GM20431 (cell line): ENCODE results near the gene GGTA1.

Source experiments
- in situ Hi-C: fragments of 300-500 bp; cut with MseI, MboI; formaldehyde crosslinking; loops from one replicate; pipeline ENCODE4 v1.15.0; 2020; ENCODE audit warnings: low sequenced_read_pairs; ENCODE audit not compliant: unreplicated experiment

Gene GGTA1

DNA sequence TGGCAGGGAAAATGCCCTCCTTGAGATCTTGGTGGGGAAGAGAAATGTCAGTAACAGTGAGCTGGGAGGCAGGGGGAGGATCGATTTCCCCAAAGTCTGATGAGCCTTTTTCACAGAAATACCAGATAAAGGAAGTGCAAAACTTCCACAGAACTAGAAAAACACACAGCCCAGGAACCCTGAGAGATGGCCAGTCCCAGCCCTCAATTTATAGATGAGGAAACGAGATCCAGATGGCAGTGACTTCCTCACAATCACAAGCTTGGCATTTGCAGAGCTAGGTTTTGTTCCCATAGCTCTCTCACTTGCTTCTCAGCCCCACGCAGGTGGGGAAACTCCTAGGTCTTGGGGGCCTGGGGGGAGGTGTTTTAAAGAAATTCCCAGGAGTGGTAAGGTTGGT, 3.8 kb upstream of the GGTA1 start:
- in situ Hi-C loops, result no loop called here

DNA sequence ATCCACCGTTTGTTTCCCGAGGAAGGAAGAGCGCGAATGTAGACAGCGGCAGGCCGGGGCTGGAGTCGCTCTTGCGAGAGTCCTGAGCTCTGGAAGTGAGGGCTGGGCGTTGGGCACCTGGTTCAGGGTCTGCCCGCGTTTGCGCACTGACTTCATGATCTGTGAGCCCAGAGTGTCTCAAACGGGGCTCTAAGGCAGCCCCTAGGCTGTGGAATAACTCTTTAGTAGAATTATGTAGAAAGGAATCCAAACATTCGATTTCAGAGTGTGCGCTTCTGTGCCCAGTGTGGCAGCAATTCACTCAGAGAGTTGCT, 478 bp upstream of the GGTA1 start:
- in situ Hi-C loops, result no loop called here

DNA sequence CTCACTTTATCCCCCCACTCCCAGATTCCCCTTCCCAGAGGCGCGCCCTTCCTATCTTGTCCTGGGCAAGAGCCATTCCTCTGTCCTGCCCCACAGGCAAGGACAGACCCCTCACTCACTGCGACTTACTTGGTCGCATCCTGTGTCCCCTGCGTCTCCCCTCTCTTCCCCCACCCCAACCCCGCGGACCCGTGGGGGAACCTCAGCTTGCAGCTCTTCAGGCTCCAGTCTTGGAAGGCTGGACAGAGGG, 542 bp downstream of the GGTA1 start:
- in situ Hi-C loops, result no loop called here

DNA sequence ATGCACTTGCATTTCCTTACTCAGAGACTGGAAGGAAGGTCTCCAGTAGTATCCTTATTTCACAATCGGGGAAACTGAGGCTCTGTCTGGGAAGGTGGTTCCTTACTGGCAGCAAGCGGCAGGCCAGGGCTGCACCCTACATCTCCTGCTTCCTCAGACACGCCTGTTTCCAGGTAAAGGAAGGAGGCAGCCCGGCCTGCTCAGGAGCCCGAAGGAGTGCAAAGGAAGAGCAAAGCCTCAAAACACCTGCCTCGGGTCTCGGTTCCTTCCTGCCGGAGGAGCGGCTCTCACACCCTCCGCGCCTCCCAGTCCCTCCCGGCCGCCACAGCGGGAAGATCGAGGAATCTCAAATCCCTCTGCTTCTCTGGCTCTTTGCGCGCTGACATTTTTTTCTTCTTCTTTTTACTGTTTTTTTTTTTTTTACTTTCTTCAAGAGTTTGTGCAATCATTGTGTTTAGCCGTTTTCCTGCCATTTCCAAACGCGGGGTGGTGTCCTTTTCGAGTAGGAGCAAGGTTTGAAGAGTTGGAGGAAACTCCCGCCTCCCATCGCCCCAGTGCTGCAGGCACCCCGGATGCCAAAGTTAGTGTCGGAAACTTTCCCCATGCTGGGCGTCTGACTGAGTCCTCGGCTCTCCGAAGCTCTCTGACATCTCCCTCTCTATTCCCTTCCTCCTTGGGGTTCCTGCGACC, 1.0 kb downstream of the GGTA1 start:
- in situ Hi-C loops, result no loop called here

DNA sequence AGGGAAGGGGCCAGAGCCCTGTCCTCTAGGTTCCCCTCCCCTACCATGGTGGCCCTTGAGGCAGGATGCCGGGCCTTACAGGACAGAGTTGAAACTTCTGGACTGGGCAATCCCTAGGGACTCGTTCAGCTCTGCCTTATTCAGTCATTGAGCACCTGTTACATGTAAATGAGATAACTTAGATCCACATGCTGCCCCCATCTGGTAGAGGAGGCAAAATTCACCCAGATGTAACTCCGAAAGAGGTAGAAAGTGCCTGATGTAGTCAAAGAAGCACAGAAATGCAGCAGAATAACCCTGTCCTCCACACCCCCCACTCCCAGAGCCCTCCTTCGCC, 1.5 kb downstream of the GGTA1 start:
- in situ Hi-C loops, result no loop called here

DNA sequence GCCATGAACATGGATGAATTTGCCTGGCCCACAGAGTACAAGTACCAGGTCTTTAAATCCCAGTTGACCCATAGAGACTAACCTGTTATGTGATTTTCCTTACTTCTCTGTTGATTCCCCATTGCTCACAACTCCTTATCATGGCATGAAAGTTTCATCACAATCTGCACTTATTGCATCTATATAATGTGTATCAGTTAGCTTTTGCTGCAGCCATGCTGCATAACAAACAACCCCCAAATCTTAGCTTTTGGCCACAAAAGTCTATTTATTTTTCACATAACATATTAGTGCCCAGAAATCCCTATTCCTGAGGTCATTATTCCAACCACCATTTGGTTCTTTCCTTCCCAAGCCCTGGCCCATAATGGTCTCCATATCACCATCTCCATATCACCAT, 3.7 kb downstream of the GGTA1 start:
- in situ Hi-C loops, result no loop called here

DNA sequence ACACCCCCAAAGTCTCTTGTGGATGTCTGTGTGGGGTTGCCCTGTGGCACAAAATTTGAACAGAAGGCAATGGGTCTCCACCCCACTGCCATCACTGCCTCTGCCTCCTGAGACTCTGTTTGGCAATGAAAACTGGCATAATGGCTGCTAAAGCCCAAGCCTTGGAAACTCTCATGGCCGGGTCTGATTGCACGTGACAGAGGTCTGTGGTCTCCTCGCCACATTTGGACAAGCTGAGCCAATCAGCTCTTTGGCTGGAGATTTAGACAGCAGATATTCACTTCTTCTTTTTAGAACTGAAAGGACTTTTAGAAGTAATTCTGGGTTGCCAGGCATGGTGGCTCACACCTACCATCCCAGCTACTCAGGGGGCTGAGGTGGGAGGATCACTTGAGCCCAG, 5.5 kb downstream of the GGTA1 start:
- in situ Hi-C loops, result no loop called here

DNA sequence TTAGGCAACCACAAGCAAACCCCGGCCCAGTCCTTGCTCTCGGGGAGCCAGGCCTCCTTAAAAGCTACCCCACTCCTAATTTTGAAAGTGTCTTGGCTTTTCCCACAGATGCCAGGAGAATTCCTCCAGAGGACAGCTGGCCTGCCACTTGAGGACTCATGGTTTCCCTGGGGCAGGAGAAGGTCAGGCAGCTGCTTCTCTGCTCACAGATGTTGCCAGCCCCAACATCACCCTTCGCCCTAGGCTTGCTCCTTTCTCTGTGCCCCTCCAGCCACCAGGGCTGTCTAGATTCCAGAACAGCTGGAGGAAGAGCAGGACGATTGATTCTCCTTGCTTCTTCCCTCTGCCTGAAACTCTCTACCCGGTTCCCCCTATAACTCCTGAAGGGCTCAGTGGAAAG, 8.5 kb downstream of the GGTA1 start:
- in situ Hi-C loops, result no loop called here

DNA sequence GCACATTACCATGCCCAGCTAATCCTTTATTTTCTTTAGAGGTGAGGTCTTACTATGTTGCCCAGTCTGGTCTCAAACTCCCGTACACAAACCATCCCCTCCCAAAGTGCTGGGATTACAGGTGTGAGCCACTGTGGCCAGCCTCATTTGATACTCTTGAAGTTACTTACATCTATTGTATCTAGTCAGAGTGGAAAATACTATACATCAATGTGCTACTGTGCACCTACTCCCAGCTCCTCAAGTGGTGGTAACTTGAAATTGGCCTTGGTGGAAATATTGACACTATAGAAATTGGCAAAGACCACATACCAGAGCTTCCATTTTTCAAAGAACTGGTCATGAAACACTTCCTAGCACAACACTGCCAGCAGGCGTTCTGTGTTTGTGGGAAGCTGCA, 10.3 kb downstream of the GGTA1 start:
- in situ Hi-C loops, result no loop called here

DNA sequence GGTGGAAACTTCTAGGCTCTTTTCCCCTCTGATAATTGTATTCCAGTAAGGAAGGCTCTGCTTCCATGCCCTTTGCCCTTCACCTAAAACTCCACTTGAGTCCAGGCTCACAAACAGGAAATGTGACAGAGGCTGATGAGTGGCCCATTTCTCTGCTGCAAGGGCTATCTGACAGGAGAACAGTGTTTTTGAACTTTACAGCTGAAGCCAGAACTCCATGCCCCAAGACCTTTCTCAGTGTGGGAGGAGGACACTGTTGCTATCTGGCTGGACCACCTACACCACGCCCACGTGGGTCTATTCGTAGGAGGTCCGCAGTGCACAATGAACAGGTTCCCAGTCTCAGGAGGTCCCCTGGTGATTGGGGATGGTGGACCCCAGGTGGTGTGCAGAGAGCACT, 13.6 kb downstream of the GGTA1 start:
- in situ Hi-C loops, result no loop called here

DNA sequence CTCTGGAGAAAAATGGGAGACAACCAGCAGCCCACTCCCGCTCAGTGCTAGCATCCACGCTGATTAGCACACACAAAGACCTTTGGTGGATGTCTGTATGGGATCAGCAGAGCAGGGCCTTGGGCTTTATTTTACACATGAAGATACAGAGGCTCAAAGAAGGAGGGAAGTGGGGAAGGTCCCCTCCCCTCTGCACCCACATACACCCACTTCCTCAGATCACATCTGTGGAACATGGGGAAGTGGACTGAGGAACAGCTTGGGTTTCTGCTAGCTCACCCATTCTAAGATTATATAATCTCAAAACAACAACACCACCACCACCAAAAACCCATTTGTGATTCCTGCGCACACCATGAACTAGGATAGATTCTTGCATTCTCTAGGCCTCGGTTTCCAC, 14.0 kb downstream of the GGTA1 start:
- in situ Hi-C loops, result no loop called here

DNA sequence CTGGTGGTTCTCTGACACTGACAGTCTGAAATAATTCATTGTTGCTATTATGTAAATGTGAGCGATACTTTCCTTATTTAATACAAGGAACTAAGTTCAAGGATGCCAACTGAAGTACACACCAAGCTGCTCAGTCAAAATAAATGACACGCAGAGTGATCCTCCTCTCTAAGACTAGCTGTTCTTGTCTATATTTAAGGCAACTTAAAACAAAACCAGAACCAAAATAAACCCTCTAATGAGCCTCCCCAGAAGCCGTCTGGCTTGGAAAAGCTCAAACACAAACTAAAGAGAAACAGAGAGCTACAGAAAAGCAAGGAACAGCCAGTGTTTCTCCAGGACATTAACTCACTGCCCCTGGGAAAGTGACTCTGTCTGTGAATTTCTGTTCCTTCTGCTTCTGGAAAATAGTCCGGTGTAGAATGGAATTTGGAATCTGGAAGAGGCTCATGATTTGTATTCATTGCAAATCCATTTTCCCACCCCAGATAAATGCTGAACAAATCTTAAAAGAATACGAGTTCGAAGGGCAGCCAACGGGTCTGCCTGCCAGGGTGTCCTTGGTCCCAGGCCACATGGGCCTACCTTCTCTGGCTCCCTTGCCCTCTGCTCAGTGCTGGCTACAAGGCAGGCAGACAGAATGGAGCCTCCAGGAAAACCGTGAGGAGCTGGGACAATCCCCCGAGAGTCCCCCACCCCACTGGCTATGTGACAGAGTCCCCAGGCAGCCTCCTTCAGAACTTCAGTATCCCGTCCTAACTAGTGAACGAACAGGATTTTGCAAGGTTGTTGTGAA, 14.8 kb downstream of the GGTA1 start:
- in situ Hi-C loops, result no loop called here

DNA sequence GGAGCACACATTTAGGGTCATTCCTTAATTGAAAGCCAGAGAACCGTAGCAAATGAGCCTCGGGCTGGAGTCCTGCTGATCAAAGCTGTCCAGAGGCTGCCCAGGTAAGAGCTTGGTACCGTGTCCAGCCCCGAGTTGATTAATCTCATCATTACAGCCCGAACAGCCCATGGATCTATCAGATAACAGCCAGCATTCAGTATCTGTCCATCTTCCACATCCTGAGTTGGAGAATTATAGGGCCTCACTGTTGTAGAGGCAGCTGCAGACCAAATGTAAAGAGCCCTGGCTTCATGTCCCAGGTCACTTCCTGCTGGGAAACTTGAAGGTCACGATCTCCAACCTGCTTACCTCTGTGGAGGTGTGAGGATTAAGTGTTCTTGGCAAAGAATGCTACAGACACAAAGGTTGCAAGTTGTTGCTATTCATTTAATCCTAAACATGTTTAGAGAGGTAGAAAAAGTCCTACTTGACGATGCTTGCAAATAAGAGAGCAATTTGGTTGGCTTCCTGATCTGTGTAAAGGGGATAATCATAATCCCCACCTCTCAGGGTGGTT, 16.1 kb downstream of the GGTA1 start:
- in situ Hi-C loops, result no loop called here

DNA sequence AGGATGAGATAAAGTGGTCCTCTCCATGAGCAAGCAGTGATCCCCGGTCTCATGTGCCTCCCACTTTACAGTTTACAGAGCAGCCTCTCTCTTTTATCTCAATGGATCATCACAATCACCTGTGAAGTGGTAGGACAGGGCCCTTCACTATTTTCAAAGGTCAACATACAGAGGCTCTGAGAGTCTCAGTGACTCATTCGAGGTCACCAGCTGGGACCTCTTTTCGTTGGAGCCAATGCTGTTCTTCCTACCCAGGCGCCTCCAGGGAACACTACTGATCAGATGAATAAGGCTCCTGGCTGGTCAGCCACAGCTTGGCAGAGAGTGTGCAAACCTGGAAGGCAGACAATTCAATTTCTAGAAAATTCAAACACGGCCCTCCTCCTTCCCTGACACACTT, 16.6 kb downstream of the GGTA1 start:
- in situ Hi-C loops, result no loop called here

DNA sequence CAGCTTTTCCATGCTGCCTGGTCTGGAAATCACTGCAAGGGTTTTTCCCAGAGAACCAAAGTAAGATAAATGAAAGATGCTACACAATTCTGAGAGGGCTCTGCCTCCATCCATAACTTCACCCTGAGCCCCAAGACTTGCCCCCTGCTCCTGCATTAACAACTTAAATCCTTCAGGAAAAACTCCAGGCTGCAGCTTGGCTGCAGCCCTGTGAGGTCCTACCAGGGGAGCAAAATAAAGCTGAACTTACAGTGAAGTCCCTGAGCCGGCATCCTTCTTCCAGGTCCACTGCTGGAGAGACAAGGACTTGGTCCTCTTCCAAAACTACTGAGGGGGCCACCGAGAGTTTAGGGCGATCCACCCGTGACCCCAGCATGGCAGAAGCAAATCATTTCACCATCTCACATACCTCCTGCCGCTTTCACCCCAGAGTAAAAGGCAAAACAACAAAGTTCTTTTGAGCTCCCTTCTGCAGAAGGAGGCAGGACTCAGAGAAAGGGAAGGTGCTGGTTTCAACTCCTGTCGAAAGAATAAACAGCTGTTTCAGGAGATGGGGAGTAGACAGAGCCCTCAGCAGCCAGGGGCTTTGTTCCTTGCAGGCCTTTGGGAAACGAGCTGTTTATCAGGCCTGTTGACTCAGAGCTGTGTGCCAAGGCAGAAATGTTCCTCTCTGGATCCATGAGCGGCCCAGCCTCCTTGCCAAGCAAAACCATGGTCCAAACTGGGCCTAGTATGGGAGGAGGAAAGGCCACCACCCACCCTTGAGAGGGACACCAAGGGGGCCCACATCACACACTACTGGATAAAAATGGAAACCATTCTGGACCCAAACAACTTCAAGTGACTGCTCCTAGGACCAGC, 20.6 kb downstream of the GGTA1 start:
- in situ Hi-C loops, result no loop called here

DNA sequence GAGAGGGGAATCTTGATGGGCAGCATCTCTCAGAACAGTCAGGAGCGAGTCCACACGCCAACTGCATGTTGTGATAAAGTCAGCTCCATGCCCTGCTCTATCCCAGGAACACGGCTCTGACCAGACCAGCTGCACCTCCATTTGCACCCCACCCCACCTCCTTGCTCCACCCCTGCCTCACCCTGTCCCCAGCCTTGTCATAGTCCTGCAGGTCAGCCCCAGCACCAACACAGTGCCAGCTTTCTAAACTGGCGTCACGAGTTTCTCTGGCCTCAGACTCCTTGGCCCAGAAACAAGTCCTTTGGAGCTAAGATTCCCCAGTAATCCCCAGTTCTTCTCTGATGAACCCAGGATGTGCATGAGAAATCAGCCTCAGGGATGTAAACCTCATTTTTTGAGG, 23.5 kb downstream of the GGTA1 start:
- in situ Hi-C loops, result no loop called here

DNA sequence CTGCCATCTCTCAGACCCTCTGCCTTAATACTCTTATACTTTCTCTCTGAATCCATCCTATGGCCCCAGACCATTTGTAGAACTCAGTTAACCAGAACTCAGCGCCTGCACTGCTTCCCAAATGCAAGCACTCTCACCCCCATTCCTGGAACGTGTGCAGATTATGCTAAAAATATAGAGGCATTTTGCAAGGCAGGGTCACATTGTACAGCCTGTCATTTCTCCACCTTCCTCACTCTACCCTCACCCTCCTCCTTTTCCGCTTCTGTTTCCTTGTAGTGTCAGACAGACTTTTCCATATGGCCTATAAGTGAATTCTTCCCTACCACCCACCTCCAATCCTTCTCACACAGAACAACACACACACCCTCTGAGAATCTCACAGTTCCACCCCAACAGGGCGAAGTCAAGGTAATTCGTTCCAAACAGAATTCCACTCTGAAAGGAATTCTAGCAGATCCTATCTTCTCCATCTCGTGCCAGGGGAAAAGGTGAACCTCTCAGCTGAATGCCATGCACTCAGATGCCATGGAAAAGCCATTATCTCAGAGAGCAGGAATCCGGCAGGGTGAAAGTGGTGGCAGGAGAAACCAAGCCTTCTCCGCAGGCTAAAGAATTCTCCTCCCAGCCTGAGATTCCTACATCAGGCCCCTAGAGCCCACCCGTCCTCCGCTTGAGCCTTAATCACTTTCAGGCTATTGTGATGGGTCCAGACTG, 25.3 kb downstream of the GGTA1 start:
- in situ Hi-C loops, result no loop called here

DNA sequence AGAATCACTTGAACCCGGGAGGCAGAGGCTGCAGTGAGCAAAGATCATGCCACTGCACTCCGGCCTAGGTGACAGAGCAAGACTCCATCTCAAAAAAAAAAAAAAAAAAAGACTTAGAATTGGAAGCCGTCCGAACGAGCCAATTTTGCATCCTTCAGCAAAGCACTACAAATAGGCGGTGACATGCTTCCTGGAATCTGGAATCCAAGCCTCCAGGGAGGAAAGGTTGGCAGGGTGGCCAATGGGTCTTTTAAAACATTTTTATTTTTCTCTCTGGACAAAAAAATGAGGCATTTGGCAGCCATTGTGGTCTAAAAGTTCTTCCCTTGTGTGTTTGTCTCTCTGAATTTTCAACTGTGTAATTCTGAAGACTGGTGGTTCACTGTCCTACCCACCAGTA, 26.4 kb downstream of the GGTA1 start:
- in situ Hi-C loops, result no loop called here

DNA sequence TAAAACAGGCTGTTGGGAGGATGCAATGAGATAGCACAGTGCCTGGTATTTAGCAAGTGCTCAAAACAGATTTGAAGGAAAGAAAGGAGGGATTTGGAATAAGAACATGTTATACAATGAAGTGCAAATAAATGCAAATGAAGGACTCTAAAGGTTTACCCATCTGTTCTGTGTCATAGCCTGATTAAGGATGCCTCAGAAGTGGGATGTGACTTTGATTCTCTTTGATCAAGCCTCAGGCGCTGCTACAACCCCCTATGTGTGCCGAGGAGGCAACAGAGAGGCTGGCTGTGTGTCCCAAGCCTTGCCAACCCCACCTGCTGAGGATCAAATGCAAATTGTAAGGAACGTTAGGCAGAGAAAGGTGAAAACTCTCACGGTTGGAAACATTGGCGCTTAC, 27.2 kb downstream of the GGTA1 start:
- in situ Hi-C loops, result no loop called here

DNA sequence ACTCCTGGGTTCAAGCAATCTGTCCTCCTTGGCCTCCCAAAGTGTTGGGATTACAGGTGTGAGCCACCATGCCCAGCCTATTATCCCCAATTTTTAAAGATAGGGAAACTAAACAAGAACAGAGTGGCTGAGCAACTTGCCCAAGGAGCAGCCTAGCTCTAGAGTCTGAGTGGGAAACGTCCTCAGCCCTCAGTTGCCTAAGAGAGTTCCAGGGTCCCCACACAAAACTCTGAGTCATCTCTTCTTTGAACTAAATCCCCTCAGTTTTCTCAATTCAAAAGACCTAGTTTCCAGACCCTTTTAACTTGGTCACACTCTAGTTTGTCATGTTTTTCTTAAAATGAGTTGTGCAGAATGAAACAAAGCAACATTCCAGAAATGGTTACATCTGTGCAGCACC, 33.5 kb downstream of the GGTA1 start:
- in situ Hi-C loops, result no loop called here

DNA sequence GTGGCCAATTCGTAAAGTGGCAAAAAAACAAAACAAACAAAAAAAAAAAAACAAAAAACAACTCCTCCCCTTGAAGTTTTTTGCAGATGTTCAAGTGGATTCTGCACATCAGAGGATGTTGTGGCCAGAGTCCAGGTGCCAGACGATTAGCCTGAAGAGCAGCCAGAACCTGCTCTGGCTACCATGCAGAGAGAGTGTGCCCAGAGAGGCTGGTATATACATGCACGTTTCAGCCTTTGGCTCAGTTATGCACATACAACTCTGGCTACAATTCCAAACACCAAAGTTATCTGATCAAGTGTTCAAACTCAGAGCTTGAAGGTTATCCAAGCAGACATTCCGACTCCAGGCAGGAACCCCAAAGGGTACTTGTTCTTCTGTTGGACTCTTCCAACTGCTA, 34.7 kb downstream of the GGTA1 start:
- in situ Hi-C loops, result no loop called here
